WTC11 (cell line): ENCODE measurements around the gene STK32A. TPM values are rescaled to one million over a fixed set of nuclear protein-coding genes. Genes with fewer than 3 reads are reported as not detected.

Source experiments
- ATAC-seq: fragments of 200-7000 bp; cut with Tn5 transposase; 2 replicates; pipeline ENCODE4 v1.10.0; 2021; ENCODE audit warnings: mild to moderate bottlenecking, moderate library complexity
- CTCF ChIA-PET: fragments of 300-600 bp; sonication (Branson Sonifier 250); formaldehyde crosslinking; loops from one replicate; lab custom pipeline; 2021; ENCODE audit warnings: antibody characterized with exemption; lab: Charles Lee
- POLR2A ChIA-PET: fragments of 350-600 bp; sonication (Branson Sonifier 250); formaldehyde crosslinking; loops from one replicate; lab custom pipeline; 2021; ENCODE audit warnings: antibody characterized with exemption; lab: Charles Lee
- DNase-seq: peaks from one replicate; pipeline ENCODE4 v3.0.0; 2021; ENCODE audit warnings: low spot score
- H3K27ac Mint-ChIP-seq: 2 replicates; pipeline ENCODE4 v1.8.0; 2021; ENCODE audit warnings: mixed read lengths
- H3K27me3 Mint-ChIP-seq: 2 replicates; pipeline ENCODE4 v1.8.0; 2021; ENCODE audit warnings: low read depth, mild to moderate bottlenecking, moderate library complexity, mixed read lengths
- H3K36me3 Mint-ChIP-seq: 2 replicates; pipeline ENCODE4 v1.8.0; 2021; ENCODE audit warnings: mixed read lengths
- H3K4me1 Mint-ChIP-seq: 2 replicates; pipeline ENCODE4 v1.8.0; 2022; ENCODE audit warnings: mixed read lengths
- H3K4me3 Mint-ChIP-seq: 2 replicates; pipeline ENCODE4 v1.8.0; 2021; ENCODE audit warnings: mild to moderate bottlenecking, moderate library complexity, mixed read lengths
- H3K9me3 Mint-ChIP-seq: 2 replicates; pipeline ENCODE4 v1.8.0; 2021; ENCODE audit warnings: mixed read lengths
- AFF4 ChIP-seq: sonication (generic); formaldehyde crosslinking; IDR thresholded peaks from 2 replicates; pipeline ENCODE4 v1.8.1; 2023; ENCODE audit warnings: mild to moderate bottlenecking, missing genetic modification reagents, borderline replicate concordance
- AR ChIP-seq: fragments of 250-450 bp; sonication (Bioruptor Pico); IDR thresholded peaks from 2 replicates; pipeline ENCODE4 v1.9.0; 2021; ENCODE audit warnings: mild to moderate bottlenecking
- ATF6 ChIP-seq: sonication (generic); formaldehyde crosslinking; IDR thresholded peaks from 2 replicates; pipeline ENCODE4 v1.8.1; 2023; ENCODE audit warnings: mild to moderate bottlenecking, missing genetic modification reagents
- GRHL2 ChIP-seq: fragments of 250-450 bp; sonication (Bioruptor Pico); IDR thresholded peaks from 2 replicates; pipeline ENCODE4 v1.8.0; 2022; ENCODE audit warnings: mild to moderate bottlenecking, moderate library complexity; ENCODE audit not compliant: insufficient replicate concordance, severe bottlenecking
- JUN ChIP-seq: sonication (generic); formaldehyde crosslinking; IDR thresholded peaks from 2 replicates; pipeline ENCODE4 v1.8.0; 2023; ENCODE audit warnings: mild to moderate bottlenecking, missing genetic modification reagents
- OVOL2 ChIP-seq: fragments of 250-450 bp; sonication (Bioruptor Pico); IDR thresholded peaks from 2 replicates; pipeline ENCODE4 v1.9.0; 2021; ENCODE audit warnings: mild to moderate bottlenecking, borderline replicate concordance
- PREB ChIP-seq: sonication (generic); formaldehyde crosslinking; IDR thresholded peaks from 2 replicates; pipeline ENCODE4 v1.8.1; 2022; ENCODE audit warnings: mild to moderate bottlenecking, missing genetic modification reagents, moderate library complexity, borderline replicate concordance
- SMAD4 ChIP-seq: sonication (generic); formaldehyde crosslinking; IDR thresholded peaks from 2 replicates; pipeline ENCODE4 v1.8.0; 2022; ENCODE audit warnings: mild to moderate bottlenecking, missing genetic modification reagents
- SOX15 ChIP-seq: fragments of 250-450 bp; sonication (Bioruptor Pico); IDR thresholded peaks from 2 replicates; pipeline ENCODE4 v1.9.0; 2021; ENCODE audit warnings: mild to moderate bottlenecking
- ZNF219 ChIP-seq: sonication (generic); formaldehyde crosslinking; IDR thresholded peaks from 2 replicates; pipeline ENCODE4 v1.8.0; 2023; ENCODE audit warnings: missing genetic modification reagents, mild to moderate bottlenecking, borderline replicate concordance
- ZNF263 ChIP-seq: sonication (generic); formaldehyde crosslinking; IDR thresholded peaks from 2 replicates; pipeline ENCODE4 v1.8.1; 2022; ENCODE audit warnings: low read depth, mild to moderate bottlenecking, moderate library complexity, missing genetic modification reagents
- ZNF532 ChIP-seq: fragments of 250-450 bp; sonication (Bioruptor Pico); IDR thresholded peaks from 2 replicates; pipeline ENCODE4 v1.9.0; 2021; ENCODE audit warnings: mild to moderate bottlenecking, borderline replicate concordance
- total RNA-seq: library from RNA; stranded (reverse); gene quantifications from 3 replicates; pipeline ENCODE4 v1.2.3, GENCODE V29; 2021
- TF ChIP-seq, protein P1 (sequence below): sonication (generic); formaldehyde crosslinking; IDR thresholded peaks from 2 replicates; pipeline ENCODE4 v1.8.1; 2023; ENCODE audit warnings: mild to moderate bottlenecking, missing genetic modification reagents, moderate library complexity
- TF ChIP-seq, protein P2 (sequence below): sonication (generic); formaldehyde crosslinking; IDR thresholded peaks from 2 replicates; pipeline ENCODE4 v1.8.1; 2022; ENCODE audit warnings: low read depth, missing genetic modification reagents, borderline replicate concordance
- TF ChIP-seq, protein P3 (sequence below): sonication (generic); formaldehyde crosslinking; IDR thresholded peaks from 2 replicates; pipeline ENCODE4 v1.8.0; 2022; ENCODE audit warnings: mild to moderate bottlenecking, missing genetic modification reagents

The STK32A gene
- total RNA-seq, 1 experiment from 2014 or later, result 1.7 TPM

DNA sequence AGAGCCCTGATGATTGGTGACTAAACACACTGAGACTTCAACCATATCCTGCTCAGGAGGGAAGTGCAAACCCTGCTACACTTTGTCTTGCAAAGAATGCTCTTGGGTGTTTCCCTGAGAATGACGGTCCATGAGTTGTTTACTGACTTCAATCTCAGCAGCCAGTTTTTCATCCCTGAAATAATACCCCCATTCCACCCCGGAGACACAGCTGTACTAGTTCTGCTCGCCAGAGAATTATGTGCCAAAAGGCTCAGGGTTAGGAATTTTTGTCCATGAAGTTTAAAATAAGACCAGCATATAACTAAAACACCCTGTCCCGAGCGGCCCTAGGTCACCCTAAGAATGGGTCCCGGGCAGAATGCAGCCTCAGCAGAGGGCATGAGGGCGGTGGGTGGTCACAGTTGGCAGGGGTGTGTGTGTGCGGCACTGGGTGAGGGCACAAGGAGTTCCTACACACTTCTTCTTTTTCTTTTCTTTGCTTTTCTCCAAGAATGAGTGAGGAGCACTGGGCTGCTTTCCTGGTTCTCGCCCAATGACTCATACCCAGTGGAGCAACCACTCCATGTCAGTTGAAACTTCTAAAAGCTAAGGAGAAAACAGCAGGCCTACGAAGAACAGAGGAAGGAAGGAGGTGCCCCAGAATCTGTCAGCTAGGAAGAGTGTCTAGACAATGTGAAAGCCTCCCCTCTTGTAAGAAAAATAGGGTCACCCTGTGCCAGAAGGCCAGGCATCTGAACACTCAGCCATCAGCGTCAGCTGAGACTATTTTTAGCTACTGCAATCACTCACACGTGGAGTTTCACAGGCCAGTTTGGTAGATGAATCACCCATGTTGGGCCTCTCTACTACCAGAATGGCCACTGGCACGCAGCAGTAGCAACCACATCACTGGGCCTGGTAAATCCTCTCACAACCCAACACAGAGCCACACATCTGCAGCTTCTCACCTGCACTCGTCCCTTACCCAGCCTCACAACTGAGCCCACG lies 169.1 kb downstream of the STK32A start (continued):
- TF ChIP-seq ZNF532 (CRISPR knock-in tag) (no peak), ZNF219 (CRISPR knock-in tag) (no peak), JUN (CRISPR knock-in tag) (no peak)
- TF ChIP-seq, protein P1, sequence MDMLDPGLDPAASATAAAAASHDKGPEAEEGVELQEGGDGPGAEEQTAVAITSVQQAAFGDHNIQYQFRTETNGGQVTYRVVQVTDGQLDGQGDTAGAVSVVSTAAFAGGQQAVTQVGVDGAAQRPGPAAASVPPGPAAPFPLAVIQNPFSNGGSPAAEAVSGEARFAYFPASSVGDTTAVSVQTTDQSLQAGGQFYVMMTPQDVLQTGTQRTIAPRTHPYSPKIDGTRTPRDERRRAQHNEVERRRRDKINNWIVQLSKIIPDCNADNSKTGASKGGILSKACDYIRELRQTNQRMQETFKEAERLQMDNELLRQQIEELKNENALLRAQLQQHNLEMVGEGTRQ (CRISPR knock-in tag), result no peak

GRCh38 chr5:147404706-147405105 lies 169.9 kb downstream of the STK32A start:
- no peak overlapping the region; the same call in 1 of the 2 replicates for H3K27ac Mint-ChIP-seq
- no peaks in the 10 kb centered on the region for H3K27me3 Mint-ChIP-seq
- ChIA-PET CTCF (no interaction called here), POLR2A (no interaction called here)
- DNase-seq (no peak), ATAC-seq (no peak)
- H3K36me3 Mint-ChIP-seq, result peaks cover 96% of the 10 kb centered on the region
- TF ChIP-seq SMAD4 (CRISPR knock-in tag) (no peak), ZNF263 (CRISPR knock-in tag) (no peak), OVOL2 (CRISPR knock-in tag) (no peak), AFF4 (no peak), AR (no peak), GRHL2 (no peak), PREB (CRISPR knock-in tag) (no peak), ATF6 (no peak), SOX15 (no peak)
- TF ChIP-seq, protein P2, sequence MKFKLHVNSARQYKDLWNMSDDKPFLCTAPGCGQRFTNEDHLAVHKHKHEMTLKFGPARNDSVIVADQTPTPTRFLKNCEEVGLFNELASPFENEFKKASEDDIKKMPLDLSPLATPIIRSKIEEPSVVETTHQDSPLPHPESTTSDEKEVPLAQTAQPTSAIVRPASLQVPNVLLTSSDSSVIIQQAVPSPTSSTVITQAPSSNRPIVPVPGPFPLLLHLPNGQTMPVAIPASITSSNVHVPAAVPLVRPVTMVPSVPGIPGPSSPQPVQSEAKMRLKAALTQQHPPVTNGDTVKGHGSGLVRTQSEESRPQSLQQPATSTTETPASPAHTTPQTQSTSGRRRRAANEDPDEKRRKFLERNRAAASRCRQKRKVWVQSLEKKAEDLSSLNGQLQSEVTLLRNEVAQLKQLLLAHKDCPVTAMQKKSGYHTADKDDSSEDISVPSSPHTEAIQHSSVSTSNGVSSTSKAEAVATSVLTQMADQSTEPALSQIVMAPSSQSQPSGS (CRISPR knock-in tag), result no peak
- TF ChIP-seq, protein P3, sequence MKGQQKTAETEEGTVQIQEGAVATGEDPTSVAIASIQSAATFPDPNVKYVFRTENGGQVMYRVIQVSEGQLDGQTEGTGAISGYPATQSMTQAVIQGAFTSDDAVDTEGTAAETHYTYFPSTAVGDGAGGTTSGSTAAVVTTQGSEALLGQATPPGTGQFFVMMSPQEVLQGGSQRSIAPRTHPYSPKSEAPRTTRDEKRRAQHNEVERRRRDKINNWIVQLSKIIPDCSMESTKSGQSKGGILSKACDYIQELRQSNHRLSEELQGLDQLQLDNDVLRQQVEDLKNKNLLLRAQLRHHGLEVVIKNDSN (CRISPR knock-in tag), result no peak
- no peak overlapping the region for H3K4me3 Mint-ChIP-seq
- no peaks in the 10 kb centered on the region for H3K4me1 Mint-ChIP-seq
- no peaks in the 10 kb centered on the region for H3K9me3 Mint-ChIP-seq
